ENCODE data around the gene AXIN1. TPM values are rescaled to one million over a fixed set of nuclear protein-coding genes. Genes with fewer than 3 reads are reported as not detected.
A peak's percentile ranks its signal among the peaks of the same experiment; 100 is the strongest.
"Not testable (repeated sequence)": the region's sequence is repeated elsewhere in the genome, so short reads cannot be mapped to it uniquely, and the experiment has no call there.

Gene AXIN1
- total RNA-seq, 2 donors from 2014 or later, result 21.4 to 22.8 TPM

- H3K36me3 Mint-ChIP-seq, result no peaks in the 10 kb centered on the region
- no peaks in the 10 kb centered on the region for H3K9me3 Mint-ChIP-seq
- DNase-seq (ENCODE audit: low spot score in 2 of 2), result no peak
- no peak overlapping the region for H3K27ac Mint-ChIP-seq
- ATAC-seq, result no peak
Observed at GRCh38 chr16:363766-364490, 11.4 kb upstream of the AXIN1 start.

DNA sequence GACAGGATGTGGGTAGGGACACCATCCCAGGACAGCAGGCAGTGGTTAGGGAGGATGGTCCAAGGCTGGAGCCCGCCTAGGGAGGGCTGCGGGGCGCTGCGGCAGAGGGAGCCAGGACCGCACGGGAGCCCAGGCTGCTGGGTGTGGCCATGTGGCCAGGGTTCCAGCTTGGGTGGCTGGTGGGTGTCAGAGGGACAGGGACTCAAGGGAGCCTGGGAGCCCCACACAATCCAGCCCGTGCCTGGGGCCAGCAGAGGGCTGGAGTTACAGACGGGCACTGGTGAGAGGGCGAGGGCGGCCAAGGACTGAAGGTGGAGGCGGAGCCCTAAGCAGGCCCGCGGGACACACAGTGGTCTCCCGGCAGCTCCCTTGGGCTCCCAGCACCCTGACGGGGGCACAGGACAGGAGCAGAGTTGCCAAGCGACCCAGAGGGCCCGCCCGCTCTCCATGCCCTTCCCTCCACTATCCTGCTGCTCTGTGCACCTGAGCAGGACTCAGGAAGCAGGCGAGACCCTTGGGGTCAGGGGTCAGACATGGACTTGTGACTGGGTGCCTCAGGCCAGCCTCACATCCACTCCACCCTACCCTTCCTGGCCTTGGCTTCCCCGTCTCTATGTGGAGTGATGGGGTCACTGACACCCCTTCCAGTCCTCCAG lies 10.7 kb upstream of the AXIN1 start:
- no peaks in the 10 kb centered on the region for H3K9me3 Mint-ChIP-seq
- ATAC-seq (no peak), DNase-seq (ENCODE audit: low spot score in 2 of 2) (no peak)
- H3K27ac Mint-ChIP-seq, result no peak overlapping the region
- no peaks in the 10 kb centered on the region for H3K36me3 Mint-ChIP-seq

DNA sequence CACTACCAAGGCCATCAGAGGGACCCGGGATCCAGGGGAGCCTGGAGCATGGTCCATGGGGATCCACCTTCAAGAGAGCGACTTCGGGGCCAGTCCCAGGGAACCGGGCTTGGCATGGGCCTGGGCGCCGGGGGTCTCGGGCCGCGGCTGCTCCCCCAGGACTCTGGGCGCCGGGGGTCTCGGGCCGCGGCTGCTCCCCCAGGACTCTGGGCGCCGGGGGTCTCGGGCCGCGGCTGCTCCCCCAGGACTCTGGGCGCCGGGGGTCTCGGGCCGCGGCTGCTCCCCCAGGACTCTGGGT lies 10.1 kb upstream of the AXIN1 start:
- not testable (repeated sequence) for H3K9me3 Mint-ChIP-seq; H3K36me3 Mint-ChIP-seq; DNase-seq (ENCODE audit: low spot score in 2 of 2); H3K27ac Mint-ChIP-seq
- ATAC-seq, result peak in 1 of 2 donors; percentile 9

GRCh38 chr16:361872-362701 lies 9.6 kb upstream of the AXIN1 start:
- no peak overlapping the region for H3K27ac Mint-ChIP-seq
- ATAC-seq, result peak; percentile 92
- H3K36me3 Mint-ChIP-seq, result no peaks in the 10 kb centered on the region
- H3K9me3 Mint-ChIP-seq, result no peaks in the 10 kb centered on the region
- peak; percentile 74 to 77 for DNase-seq (ENCODE audit: low spot score in 2 of 2)

- no peaks in the 10 kb centered on the region for H3K36me3 Mint-ChIP-seq
- ATAC-seq (no peak), DNase-seq (ENCODE audit: low spot score in 2 of 2) (no peak)
- no peak overlapping the region for H3K27ac Mint-ChIP-seq
- no peaks in the 10 kb centered on the region for H3K9me3 Mint-ChIP-seq
Observed at GRCh38 chr16:361341-361871, 8.9 kb upstream of the AXIN1 start.

DNA sequence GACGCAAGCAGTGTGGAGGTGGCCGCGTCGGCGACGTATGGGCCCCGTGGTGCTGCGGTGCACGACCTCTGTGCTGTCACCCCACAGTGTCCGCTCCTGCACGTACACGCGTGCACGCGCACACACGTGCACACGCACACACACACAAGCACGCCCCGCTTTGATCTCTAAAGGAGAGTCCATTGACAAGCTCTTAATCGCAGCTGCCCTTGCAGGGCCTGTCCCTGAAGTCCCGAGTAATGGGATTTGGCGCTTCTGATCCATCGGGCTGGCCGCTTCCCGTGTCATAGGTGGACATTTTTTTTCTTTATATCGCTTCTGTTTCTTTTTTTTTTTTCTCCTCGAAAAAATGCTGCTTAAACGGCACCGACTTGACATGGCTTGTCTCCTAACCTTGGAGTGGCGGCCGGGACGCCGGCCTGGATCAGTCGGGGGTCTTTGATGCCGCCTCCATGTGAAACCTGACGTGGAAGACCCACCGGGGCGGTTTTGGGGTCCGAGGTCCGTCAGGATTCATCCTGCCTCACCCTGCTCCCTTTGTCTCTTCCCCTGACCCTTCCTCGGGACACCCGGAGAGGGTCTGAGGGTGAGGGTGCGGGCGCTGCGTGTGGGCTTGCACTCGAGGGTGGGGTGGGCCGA lies 8.3 kb upstream of the AXIN1 start:
- no peak for ATAC-seq
- no peak overlapping the region for H3K27ac Mint-ChIP-seq
- no peaks in the 10 kb centered on the region for H3K9me3 Mint-ChIP-seq
- no peak for DNase-seq (ENCODE audit: low spot score in 2 of 2)
- no peaks in the 10 kb centered on the region for H3K36me3 Mint-ChIP-seq

DNA sequence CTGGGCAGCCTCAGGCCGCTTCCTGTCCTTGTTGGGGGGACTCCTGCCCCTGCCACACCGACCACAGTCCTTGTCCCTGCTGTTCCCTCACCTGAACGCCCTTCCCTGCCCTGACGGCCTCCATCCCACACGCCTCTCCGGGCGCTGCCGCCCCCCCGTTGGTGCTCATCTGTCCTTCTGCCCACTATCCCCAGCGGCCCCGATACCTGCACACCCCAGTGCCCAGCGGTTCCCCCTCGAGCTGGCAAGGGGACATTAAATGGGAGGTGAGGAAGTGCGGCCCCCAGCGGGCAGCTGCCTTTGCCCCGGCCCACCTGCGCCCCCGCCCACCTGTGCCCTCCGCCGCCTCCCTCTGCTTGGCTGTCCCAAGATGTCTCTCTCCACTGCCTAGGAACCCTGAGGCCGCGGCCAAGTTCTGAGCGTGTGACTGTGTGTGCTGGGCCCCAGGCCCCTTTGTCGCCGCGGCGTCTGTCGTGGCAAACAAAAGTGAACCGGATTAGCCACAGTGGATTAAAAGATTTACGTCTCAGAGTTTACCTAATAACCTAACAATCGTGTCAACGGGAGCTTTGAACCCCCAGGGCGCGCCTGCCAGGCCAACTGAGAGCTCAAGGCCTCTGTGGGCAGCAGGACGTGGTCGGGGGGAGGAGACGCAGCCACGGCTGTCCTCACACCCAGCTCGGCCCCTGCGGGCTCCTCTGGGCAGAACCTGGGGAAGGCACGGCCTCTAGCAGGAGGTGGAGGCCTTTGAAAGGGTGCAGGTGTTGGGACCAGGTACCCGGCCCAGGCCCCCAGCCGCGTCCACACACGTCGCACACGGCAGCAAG lies 7.6 kb upstream of the AXIN1 start:
- ATAC-seq, result no peak
- peak in 1 of 2 donors; percentile 56 for DNase-seq (ENCODE audit: low spot score in 2 of 2)
- Mint-ChIP-seq H3K36me3 (no peaks in the 10 kb centered on the region), H3K27ac (no peak overlapping the region), H3K9me3 (no peaks in the 10 kb centered on the region)

GRCh38 chr16:359067-359763 lies 6.7 kb upstream of the AXIN1 start:
- H3K9me3 Mint-ChIP-seq, result no peaks in the 10 kb centered on the region
- DNase-seq (ENCODE audit: low spot score in 2 of 2), result peak in 1 of 2 donors; percentile 56
- no peak for ATAC-seq
- H3K36me3 Mint-ChIP-seq, result no peaks in the 10 kb centered on the region
- no peak overlapping the region for H3K27ac Mint-ChIP-seq

DNA sequence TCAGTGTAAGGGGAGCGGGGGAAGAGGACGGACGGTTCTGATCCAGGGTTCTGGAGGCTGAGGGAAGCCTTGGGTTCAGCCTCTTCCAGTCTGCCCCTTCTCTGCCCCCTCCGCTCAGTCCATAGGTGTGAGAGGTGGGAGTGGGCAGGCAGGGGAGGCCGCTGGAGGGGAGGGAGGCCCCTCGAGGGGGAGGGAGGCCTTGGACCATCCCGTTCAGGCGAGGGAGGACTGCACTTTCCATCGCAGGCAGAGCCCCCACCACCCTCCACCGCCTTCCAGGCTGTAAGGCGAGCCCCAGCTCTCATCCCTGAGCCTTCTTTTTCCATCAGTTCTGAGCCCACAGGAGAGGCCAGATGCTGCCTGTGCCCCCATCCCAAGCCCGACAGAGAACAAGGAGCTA lies 4.2 kb upstream of the AXIN1 start:
- ATAC-seq, result no peak
- Mint-ChIP-seq H3K27ac (no peak overlapping the region), H3K36me3 (no peaks in the 10 kb centered on the region), H3K9me3 (no peaks in the 10 kb centered on the region)
- DNase-seq (ENCODE audit: low spot score in 2 of 2), result no peak

GRCh38 chr16:354971-355461 lies 2.5 kb upstream of the AXIN1 start:
- DNase-seq (ENCODE audit: low spot score in 2 of 2) (peak in 1 of 2 donors; percentile 56), ATAC-seq (no peak)
- Mint-ChIP-seq H3K27ac (peak overlapping the region; percentile 40 to 46), H3K9me3 (no peaks in the 10 kb centered on the region), H3K36me3 (peaks cover 5 to 8% of the 10 kb centered on the region in 2 donors)

GRCh38 chr16:354291-354881 lies 1.9 kb upstream of the AXIN1 start:
- DNase-seq (ENCODE audit: low spot score in 2 of 2) (peak in 1 of 2 donors; percentile 60), ATAC-seq (no peak)
- H3K9me3 Mint-ChIP-seq, result no peaks in the 10 kb centered on the region
- peak overlapping the region in 1 of 2 donors; percentile 28 for H3K27ac Mint-ChIP-seq
- peaks cover 5 to 8% of the 10 kb centered on the region in 2 donors for H3K36me3 Mint-ChIP-seq

GRCh38 chr16:353404-354290 lies 1.1 kb upstream of the AXIN1 start:
- peak overlapping the region in 1 of 2 donors; percentile 28 for H3K27ac Mint-ChIP-seq
- no peaks in the 10 kb centered on the region for H3K9me3 Mint-ChIP-seq
- H3K36me3 Mint-ChIP-seq, result peaks cover 5 to 8% of the 10 kb centered on the region in 2 donors
- ATAC-seq, result no peak
- peak in 1 of 2 donors; percentile 62 for DNase-seq (ENCODE audit: low spot score in 2 of 2)

DNA sequence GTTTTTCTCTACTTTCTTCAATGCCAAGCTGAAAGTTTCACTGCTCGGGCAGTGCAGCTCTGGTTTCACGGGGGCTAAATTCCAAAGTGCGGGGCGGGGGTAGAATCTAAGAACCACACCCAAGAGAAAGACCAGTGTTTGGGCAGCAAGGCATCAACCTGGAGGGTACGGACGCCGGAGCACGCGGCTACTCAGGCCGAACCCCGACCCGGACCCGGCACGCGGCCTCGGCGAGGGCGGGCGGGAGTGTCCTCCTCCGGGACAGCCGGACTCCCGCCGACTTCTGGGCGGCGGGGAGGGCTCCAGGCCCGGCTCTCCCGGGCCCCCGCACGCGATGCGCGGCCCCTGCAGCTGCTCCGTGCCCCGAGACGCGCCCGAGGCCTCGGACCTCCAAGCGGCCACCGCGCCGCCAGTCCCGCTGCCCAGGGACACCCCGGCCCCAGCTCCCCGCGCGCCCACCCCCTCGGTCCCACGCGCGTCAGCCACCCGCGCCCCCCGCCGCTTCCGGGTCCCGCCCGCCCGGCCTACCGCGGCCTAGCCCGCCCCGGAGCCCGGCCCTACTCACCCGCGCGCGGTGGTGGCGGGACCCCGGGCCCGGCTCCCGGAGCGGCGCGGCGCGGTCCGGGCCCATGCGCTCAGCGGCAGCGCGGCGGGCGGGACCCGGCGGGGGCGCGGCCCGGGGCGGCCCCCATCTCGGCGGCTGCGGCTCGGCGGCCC lies 561 bp downstream of the AXIN1 start:
- H3K27ac Mint-ChIP-seq, result peak overlapping the region in 1 of 2 donors; percentile 98
- ATAC-seq (peak; percentile 32 to 34), DNase-seq (ENCODE audit: low spot score in 2 of 2) (peak in 1 of 2 donors; percentile 60)
- H3K9me3 Mint-ChIP-seq, result no peaks in the 10 kb centered on the region
- H3K36me3 Mint-ChIP-seq, result peaks cover 8 to 10% of the 10 kb centered on the region in 2 donors

GRCh38 chr16:350203-350602 lies 2.3 kb downstream of the AXIN1 start:
- H3K36me3 Mint-ChIP-seq, result peaks cover 11 to 16% of the 10 kb centered on the region in 2 donors
- ATAC-seq (no peak), DNase-seq (ENCODE audit: low spot score in 2 of 2) (no peak)
- H3K9me3 Mint-ChIP-seq, result no peaks in the 10 kb centered on the region
- no peak overlapping the region for H3K27ac Mint-ChIP-seq

Data from activated naive CD4-positive, alpha-beta T cell treated with anti-CD3 and anti-CD28 coated beads, Interleukin-2, amount 50 U/mL, for 72 hours (primary cell).